Posterior cingulate gyrus (tissue), 11 donors: ENCODE results near the gene TEX19.
"Not testable (repeated sequence)": the region's sequence is repeated elsewhere in the genome, so short reads cannot be mapped to it uniquely, and the experiment has no call there.

Experiments
- DNase-seq, 10 donors: peaks; one replicate each; pipeline versions ENCODE4 v3.0.0 to v3.0.0-alpha.2; 2020 to 2021; ENCODE audit warnings: mixed read lengths in 3 of 10
- intact Hi-C: fragments of 100-400 bp; cut with DNase I; formaldehyde crosslinking; loops from one replicate; pipeline ENCODE4 v1.15.1; 2023

TEX19 gene

DNA sequence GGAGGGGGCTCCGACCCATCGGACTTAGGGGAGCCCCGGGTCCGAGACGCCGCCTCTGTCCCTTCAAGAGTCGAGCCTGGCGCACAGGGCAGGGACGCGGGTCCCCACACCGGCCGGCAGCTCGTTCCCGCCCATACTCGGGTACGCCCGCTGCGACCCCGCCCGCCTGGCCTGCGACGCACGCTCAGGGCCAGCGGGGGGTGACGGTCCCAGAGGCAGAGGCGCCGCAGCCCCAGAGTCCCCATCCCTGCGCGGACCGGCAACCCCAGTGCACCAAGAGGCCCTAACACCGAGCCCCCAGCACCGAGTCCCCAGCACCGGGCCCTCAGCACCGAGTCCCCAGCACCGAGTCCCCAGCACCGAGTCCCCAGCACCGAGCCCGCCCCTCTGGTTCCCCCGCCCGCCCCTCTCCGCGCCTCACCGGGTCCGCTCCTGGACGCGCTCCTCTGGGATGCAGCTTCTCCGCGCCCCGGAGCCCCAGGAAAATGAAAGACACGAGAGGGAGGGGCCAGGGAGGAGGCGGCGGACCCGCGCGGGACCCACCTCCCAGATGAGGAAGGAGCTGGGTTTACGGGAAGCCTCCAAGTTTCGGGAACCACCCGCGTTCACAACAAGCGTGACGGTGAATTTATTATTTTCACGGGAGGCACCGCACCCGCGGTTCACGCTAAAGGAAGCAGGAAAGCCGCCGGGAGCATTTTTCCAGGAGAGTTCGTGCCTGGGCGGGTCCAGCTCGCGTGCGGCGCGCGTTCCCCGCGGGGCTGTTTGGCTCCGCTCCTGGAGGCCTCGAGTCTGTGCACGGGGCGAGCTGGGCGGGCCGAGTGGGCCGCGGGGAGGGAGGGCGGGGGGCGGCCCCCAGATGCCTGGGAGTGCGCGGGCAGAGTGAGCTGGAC, 25.5 kb upstream of the TEX19 start, which contains the start of gene SECTM1:
Gene SECTM1 (minus strand): TSS at position 488 of the 893 bp plus-strand sequence. CDS start 6,526 bp downstream, outside the sequence.
- intact Hi-C loops, result no loop called here
- DNase-seq, result peak in 3 of 10 donors; percentile 8 to 24 (median 19)

- intact Hi-C loops, result no loop called here
- no peak for DNase-seq
These were observed 24.8 kb upstream of the TEX19 start for GRCh38 chr17:82334204-82334621.

GRCh38 chr17:82334622-82335394, 24.2 kb upstream of the TEX19 start:
- DNase-seq, result no peak
- intact Hi-C loops, result no loop called here

- intact Hi-C loops, result no loop called here
- DNase-seq, result peak in 1 of 10 donors; percentile 85
These were observed 20.0 kb upstream of the TEX19 start for GRCh38 chr17:82338858-82339633.

GRCh38 chr17:82339634-82340580, 19.1 kb upstream of the TEX19 start:
- DNase-seq, result no peak

GRCh38 chr17:82342361-82343079, 16.5 kb upstream of the TEX19 start:
- peak in 1 of 10 donors; percentile 57 for DNase-seq
- intact Hi-C loops, result no loop called here

More at GRCh38 chr17:82339634-82340580, 19.1 kb upstream of the TEX19 start:
- intact Hi-C loops, result no loop called here

DNA sequence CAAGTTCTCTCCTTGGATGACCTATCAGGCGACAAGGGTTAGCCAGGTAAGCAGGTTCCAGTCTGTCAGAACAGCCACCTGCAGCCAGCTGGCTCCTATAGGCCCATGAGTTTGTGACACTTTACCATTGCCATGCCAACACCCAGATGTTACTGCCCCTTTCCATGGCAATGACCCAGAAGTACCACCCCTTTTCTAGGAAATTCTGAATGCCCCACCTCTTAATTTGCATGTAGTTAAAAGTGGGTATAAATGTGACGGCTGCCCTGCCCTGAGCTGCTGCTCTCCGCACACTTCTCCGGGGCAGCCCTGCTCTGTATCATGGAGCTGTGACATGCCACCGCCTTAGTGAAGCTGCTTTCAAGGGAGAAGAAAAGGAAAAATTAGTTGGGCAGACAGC, 15.5 kb upstream of the TEX19 start:
- intact Hi-C loops, result no loop called here

GRCh38 chr17:82344175-82344907, 14.7 kb upstream of the TEX19 start:
- intact Hi-C loops, result no loop called here
- peak in 3 of 10 donors; percentile 7 to 63 (median 48) for DNase-seq

More for the DNA sequence above, 15.5 kb upstream of the TEX19 start:
- DNase-seq, result peak in 1 of 10 donors; percentile 46

DNA sequence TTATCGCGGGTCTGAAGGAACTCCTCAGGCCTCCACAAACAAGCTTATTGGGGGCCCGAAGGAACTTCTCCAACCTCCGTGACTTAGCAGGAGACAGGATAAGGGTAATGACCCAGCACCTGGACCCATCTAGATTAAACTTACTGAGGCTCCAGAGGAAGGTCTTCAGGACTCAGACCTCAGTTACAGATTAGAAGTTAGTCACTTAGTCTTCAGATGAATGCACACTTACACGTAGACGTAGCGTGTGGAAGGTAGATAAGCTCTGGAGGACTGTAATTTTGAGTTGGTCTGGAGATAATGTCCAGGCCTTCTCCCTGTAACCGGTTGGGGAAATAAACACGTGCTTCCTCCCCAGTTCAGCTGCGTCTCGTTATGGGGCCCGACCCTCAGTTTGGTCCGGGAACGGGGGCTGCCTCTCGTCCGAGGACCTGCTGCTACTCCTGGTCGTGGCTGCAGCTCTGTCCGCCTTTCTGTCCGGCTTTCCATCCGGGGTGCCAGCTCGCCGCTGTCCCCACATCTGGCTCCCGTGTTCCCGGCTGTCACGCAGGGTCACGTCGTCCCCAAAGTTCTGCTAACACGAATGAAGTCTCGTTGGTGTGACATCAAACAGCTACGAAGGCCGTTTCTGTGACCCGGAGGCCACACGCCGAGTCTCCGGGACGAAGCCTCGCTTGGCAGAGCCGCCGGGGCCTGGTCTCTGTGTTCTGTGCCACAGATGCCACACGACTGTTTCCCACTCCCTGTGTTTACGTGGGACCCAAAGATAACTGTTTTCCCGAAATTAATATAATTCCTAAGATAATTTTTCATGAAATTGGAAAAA, 13.7 kb upstream of the TEX19 start:
- DNase-seq, result peak in 3 of 10 donors; percentile 49 to 77 (median 65)
- intact Hi-C loops, result no loop called here

- intact Hi-C loops, result no loop called here
These were observed 12.4 kb upstream of the TEX19 start for GRCh38 chr17:82346342-82347300.

GRCh38 chr17:82347994-82348393, 11.1 kb upstream of the TEX19 start:
- peak in 2 of 10 donors; percentile 15 to 48 for DNase-seq
- intact Hi-C loops, result not testable (repeated sequence)

More at GRCh38 chr17:82346342-82347300, 12.4 kb upstream of the TEX19 start:
- DNase-seq, result peak in 1 of 10 donors; percentile 64

- intact Hi-C loops, result no loop called here
These were observed 10.6 kb upstream of the TEX19 start for GRCh38 chr17:82348434-82348833.

GRCh38 chr17:82348866-82349265, 10.2 kb upstream of the TEX19 start:
- DNase-seq, result no peak
- intact Hi-C loops, result no loop called here

More at GRCh38 chr17:82348434-82348833, 10.6 kb upstream of the TEX19 start:
- DNase-seq, result peak in 3 of 10 donors; percentile 28 to 70 (median 41)

GRCh38 chr17:82349287-82349701, 9.8 kb upstream of the TEX19 start:
- peak in 1 of 10 donors; percentile 50 for DNase-seq
- intact Hi-C loops, result no loop called here

DNA sequence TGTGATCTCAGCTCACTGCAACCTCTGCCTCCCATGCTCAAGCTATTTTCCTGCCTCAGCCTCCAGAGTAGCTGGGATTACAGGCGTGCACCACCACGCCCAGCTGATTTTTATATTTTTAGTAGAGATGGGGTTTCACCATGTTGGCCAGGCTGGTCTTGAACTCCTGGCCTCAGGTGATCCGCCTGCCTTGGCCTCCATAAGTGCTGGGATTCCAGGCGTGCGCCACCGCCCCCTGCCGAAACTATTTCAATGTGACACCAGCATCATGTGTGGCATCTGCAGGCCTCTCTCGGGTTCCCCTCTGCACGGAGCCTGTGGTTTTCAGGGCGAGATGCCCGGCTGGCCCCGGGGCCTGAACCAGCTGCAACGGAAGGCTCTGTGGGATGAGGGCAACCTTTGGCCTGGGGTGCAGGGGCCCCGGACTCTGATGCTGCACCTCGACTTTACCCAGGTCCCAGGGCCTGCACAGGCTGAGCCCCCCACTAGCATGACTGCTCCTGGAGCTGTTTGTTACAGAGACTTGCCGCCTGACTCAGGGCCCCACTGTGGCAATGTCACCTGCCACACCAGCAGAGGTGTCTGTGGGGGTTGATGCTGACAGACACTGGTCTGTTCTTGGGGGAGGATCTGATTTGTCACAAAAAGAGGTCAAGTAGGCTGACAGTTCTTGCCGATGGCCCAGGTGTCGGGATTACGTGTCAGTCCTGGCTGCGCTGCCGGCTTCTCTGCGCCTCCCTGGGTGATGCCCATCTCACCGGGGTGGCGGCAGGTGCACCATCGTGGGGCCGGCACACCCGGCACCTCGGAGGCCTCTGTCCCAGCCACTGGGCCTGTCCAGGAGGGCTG, 8.6 kb upstream of the TEX19 start:
- peak in 1 of 10 donors; percentile 80 for DNase-seq
- intact Hi-C loops, result loop anchor here (10.0 kb wide), 1 partner anchor 204 kb away; no protein-coding TSS in a partner anchor
